HG03280 (cell line): ENCODE data around the gene CLSTN2.

Experiments
- ATAC-seq: cut with Tn5 transposase; IDR thresholded peaks from one replicate; pipeline ENCODE4 v1.9.1; 2021; ENCODE audit warnings: mild to moderate bottlenecking, moderate library complexity; ENCODE audit not compliant: unreplicated experiment

CLSTN2 gene

GRCh38 chr3:140004271-140004670 lies 69.3 kb downstream of the CLSTN2 start:
- ATAC-seq = no peak

GRCh38 chr3:140006331-140006730 lies 71.3 kb downstream of the CLSTN2 start:
- no peak for ATAC-seq

GRCh38 chr3:140007081-140007480 lies 72.1 kb downstream of the CLSTN2 start:
- ATAC-seq = no peak

GRCh38 chr3:140007911-140008869 lies 73.2 kb downstream of the CLSTN2 start:
- no peak for ATAC-seq

GRCh38 chr3:140010391-140010790 lies 75.4 kb downstream of the CLSTN2 start:
- ATAC-seq = no peak

- no peak for ATAC-seq
Observed at GRCh38 chr3:140011086-140011485, 76.1 kb downstream of the CLSTN2 start.

GRCh38 chr3:140011611-140012277 lies 76.8 kb downstream of the CLSTN2 start:
- ATAC-seq = no peak

GRCh38 chr3:140013220-140013619 lies 78.2 kb downstream of the CLSTN2 start:
- no peak for ATAC-seq

- ATAC-seq = no peak
Observed at GRCh38 chr3:140014831-140015495, 80.0 kb downstream of the CLSTN2 start.

- no peak for ATAC-seq
Observed at GRCh38 chr3:140015741-140016140, 80.8 kb downstream of the CLSTN2 start.

- no peak for ATAC-seq
Observed at GRCh38 chr3:140018556-140018955, 83.6 kb downstream of the CLSTN2 start.

- ATAC-seq = no peak
Observed at GRCh38 chr3:140019946-140020345, 85.0 kb downstream of the CLSTN2 start.

GRCh38 chr3:140020541-140020940 lies 85.6 kb downstream of the CLSTN2 start:
- no peak for ATAC-seq

- no peak for ATAC-seq
Observed at GRCh38 chr3:140021269-140021668, 86.3 kb downstream of the CLSTN2 start.

- no peak for ATAC-seq
Observed at GRCh38 chr3:140022066-140022770, 87.2 kb downstream of the CLSTN2 start.

GRCh38 chr3:140023616-140024530 lies 88.9 kb downstream of the CLSTN2 start:
- ATAC-seq = no peak

GRCh38 chr3:140031170-140031569 lies 96.2 kb downstream of the CLSTN2 start:
- ATAC-seq = no peak

GRCh38 chr3:140034058-140034457 lies 99.1 kb downstream of the CLSTN2 start:
- ATAC-seq = no peak

GRCh38 chr3:140035871-140036270 lies 100.9 kb downstream of the CLSTN2 start:
- ATAC-seq = no peak

- ATAC-seq = no peak
Observed at GRCh38 chr3:140050396-140050795, 115.4 kb downstream of the CLSTN2 start.
